ENCODE results near the gene FN1. TPM values are rescaled to one million over a fixed set of nuclear protein-coding genes. Genes with fewer than 3 reads are reported as not detected.

FN1 gene
- total and polyA plus RNA-seq, 2 of the 8 experiments (the other 6 are each of a cell fraction or from before 2014, with no cell fraction given), result 42.9 to 109 TPM

DNA sequence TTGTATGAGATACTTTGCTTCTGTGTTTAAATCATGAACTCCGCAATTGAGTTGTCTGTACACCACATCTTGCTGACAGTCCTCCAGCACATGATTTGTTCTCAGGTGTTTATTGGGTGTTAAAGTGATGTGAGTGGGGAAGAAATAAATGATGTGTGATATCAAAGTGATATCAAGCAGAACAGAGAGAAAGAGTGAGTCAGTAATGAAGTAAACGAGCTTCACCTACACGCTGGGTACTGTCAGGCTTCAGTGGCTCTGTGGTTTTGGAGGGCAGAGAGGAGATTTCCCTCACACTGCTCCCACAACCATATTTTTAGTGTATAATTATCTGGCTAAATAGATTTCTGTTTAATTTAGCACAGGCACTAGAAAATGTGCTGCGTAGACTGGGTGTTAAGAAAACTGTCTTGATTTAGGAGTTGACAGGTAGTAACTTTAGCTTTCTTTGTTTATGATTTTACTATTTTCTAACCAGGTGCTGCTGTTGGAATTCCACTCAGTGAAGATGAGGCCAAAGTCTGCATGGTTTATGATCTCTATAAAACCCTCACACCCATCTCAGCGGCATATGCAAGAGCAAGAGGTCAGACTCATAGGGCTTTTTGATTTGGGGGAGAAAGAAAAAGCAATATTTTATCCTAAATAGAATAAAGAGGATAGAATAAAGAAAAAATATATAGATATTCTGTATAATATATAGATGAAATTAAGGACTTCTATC, 102.8 kb downstream of the FN1 start (continued):
- no peak for TF ChIP-seq POLR2A (IDR thresholded peaks at IDR 0.05; ENCODE audit: control extremely low read depth in 1 of 2, low read depth in 2 of 2, low read length in 2 of 2)
- TF ChIP-seq, protein P1, sequence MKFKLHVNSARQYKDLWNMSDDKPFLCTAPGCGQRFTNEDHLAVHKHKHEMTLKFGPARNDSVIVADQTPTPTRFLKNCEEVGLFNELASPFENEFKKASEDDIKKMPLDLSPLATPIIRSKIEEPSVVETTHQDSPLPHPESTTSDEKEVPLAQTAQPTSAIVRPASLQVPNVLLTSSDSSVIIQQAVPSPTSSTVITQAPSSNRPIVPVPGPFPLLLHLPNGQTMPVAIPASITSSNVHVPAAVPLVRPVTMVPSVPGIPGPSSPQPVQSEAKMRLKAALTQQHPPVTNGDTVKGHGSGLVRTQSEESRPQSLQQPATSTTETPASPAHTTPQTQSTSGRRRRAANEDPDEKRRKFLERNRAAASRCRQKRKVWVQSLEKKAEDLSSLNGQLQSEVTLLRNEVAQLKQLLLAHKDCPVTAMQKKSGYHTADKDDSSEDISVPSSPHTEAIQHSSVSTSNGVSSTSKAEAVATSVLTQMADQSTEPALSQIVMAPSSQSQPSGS (IDR thresholded peaks at IDR 0.05; ENCODE audit: low read length), result no peak
- no peak for TF ChIP-seq PHF8 (conservative IDR thresholded peaks at IDR 0.05; ENCODE audit: low read depth, low read length)
- TF ChIP-seq CEBPB (IDR thresholded peaks at IDR 0.05; ENCODE audit: low read depth, low read length), result no peak
- TF ChIP-seq SP4 (IDR thresholded peaks at IDR 0.05; ENCODE audit: low read length), result no peak
